ENCODE data around the gene XXYLT1. TPM values are rescaled to one million over a fixed set of nuclear protein-coding genes. Genes with fewer than 3 reads are reported as not detected.

The XXYLT1 gene
- total RNA-seq, 1 donor = 21.0 TPM

- TF ChIP-seq CTCF (IDR thresholded peaks at IDR 0.05; ENCODE audit: insufficient read depth, low read length) = no peak
- H3K4me3 ChIP-seq (ENCODE audit: low read depth, low read length) = no peak overlapping the region
- no peak for DNase-seq (ENCODE audit: low read depth)
These were observed 3.9 kb downstream of the XXYLT1 start for GRCh38 chr3:195267096-195267495.

- TF ChIP-seq CTCF (IDR thresholded peaks at IDR 0.05; ENCODE audit: insufficient read depth, low read length) = no peak
- no peak overlapping the region for H3K4me3 ChIP-seq (ENCODE audit: low read depth, low read length)
- DNase-seq (ENCODE audit: low read depth) = no peak
These were observed 4.5 kb downstream of the XXYLT1 start for GRCh38 chr3:195266428-195266827.

GRCh38 chr3:195265363-195265976 is 5.5 kb downstream of the XXYLT1 start:
- TF ChIP-seq CTCF (IDR thresholded peaks at IDR 0.05; ENCODE audit: insufficient read depth, low read length) = no peak
- H3K4me3 ChIP-seq (ENCODE audit: low read depth, low read length) = no peak overlapping the region
- DNase-seq (ENCODE audit: low read depth) = no peak

- no peak for DNase-seq (ENCODE audit: low read depth)
- no peak overlapping the region for H3K4me3 ChIP-seq (ENCODE audit: low read depth, low read length)
- TF ChIP-seq CTCF (IDR thresholded peaks at IDR 0.05; ENCODE audit: insufficient read depth, low read length) = no peak
These were observed 6.9 kb downstream of the XXYLT1 start for GRCh38 chr3:195263925-195264600.

GRCh38 chr3:195263193-195263924 is 7.6 kb downstream of the XXYLT1 start:
- no peak overlapping the region for H3K4me3 ChIP-seq (ENCODE audit: low read depth, low read length)
- no peak for TF ChIP-seq CTCF (IDR thresholded peaks at IDR 0.05; ENCODE audit: insufficient read depth, low read length)
- no peak for DNase-seq (ENCODE audit: low read depth)

- no peak overlapping the region for H3K4me3 ChIP-seq (ENCODE audit: low read depth, low read length)
- no peak for TF ChIP-seq CTCF (IDR thresholded peaks at IDR 0.05; ENCODE audit: insufficient read depth, low read length)
- no peak for DNase-seq (ENCODE audit: low read depth)
These were observed 9.0 kb downstream of the XXYLT1 start for GRCh38 chr3:195261925-195262324.
